ENCODE results near the gene DNAJC18.
"Not testable (repeated sequence)": the region's sequence is repeated elsewhere in the genome, so short reads cannot be mapped to it uniquely, and the experiment has no call there.

Gene DNAJC18

GRCh38 chr5:139391570-139392323 is 47.6 kb downstream of the DNAJC18 start:
- no peak overlapping the region for H3K4me3 ChIP-seq (ENCODE audit: low read length)
- H3K4me1 ChIP-seq (ENCODE audit: control insufficient read depth, insufficient read depth, low read length), result peaks cover 10% of the 10 kb centered on the region
- peaks cover 12% of the 10 kb centered on the region for H3K27me3 ChIP-seq (replicated peaks; ENCODE audit: control insufficient read depth, insufficient read depth, low read length)
- DNase-seq (ENCODE audit: low read depth), result no peak
- no peaks in the 10 kb centered on the region for H3K9me3 ChIP-seq (ENCODE audit: control insufficient read depth, low read length)
- H3K9ac ChIP-seq (ENCODE audit: low read length), result no peak overlapping the region
- H3K36me3 ChIP-seq (ENCODE audit: control insufficient read depth, insufficient read depth, low read length, severe bottlenecking), result no peaks in the 10 kb centered on the region

- Histone ChIP-seq H3K4me1 (ENCODE audit: control insufficient read depth, insufficient read depth, low read length) (peaks cover 11% of the 10 kb centered on the region), H3K4me3 (ENCODE audit: low read length) (no peak overlapping the region), H3K27me3 (replicated peaks; ENCODE audit: control insufficient read depth, insufficient read depth, low read length) (peaks cover 12% of the 10 kb centered on the region)
These were observed 48.4 kb downstream of the DNAJC18 start for GRCh38 chr5:139390639-139391569.

GRCh38 chr5:139389701-139390638 is 49.4 kb downstream of the DNAJC18 start, which contains the start of gene MZB1:
Gene MZB1 (minus strand): TSS chr5:139389913. CDS start chr5:139389856, 57 bp downstream.
- Histone ChIP-seq H3K36me3 (ENCODE audit: control insufficient read depth, insufficient read depth, low read length, severe bottlenecking) (no peaks in the 10 kb centered on the region), H3K4me1 (ENCODE audit: control insufficient read depth, insufficient read depth, low read length) (peaks cover 21% of the 10 kb centered on the region), H3K9me3 (ENCODE audit: control insufficient read depth, low read length) (no peaks in the 10 kb centered on the region), H3K4me3 (ENCODE audit: low read length) (no peak within 1 kb of the TSS), H3K27me3 (replicated peaks; ENCODE audit: control insufficient read depth, insufficient read depth, low read length) (peaks cover 12% of the 10 kb centered on the region), H3K9ac (ENCODE audit: low read length) (no peak within 1 kb of the TSS)
- DNase-seq (ENCODE audit: low read depth), result no peak

More at GRCh38 chr5:139390639-139391569, 48.4 kb downstream of the DNAJC18 start:
- no peaks in the 10 kb centered on the region for H3K36me3 ChIP-seq (ENCODE audit: control insufficient read depth, insufficient read depth, low read length, severe bottlenecking)
- no peaks in the 10 kb centered on the region for H3K9me3 ChIP-seq (ENCODE audit: control insufficient read depth, low read length)
- no peak for DNase-seq (ENCODE audit: low read depth)
- H3K9ac ChIP-seq (ENCODE audit: low read length), result no peak overlapping the region

GRCh38 chr5:139388198-139388821 is 51.0 kb downstream of the DNAJC18 start:
- peak; percentile 30 for DNase-seq (ENCODE audit: low read depth)
- Histone ChIP-seq H3K9ac (ENCODE audit: low read length) (no peak overlapping the region), H3K4me1 (ENCODE audit: control insufficient read depth, insufficient read depth, low read length) (peaks cover 37% of the 10 kb centered on the region), H3K9me3 (ENCODE audit: control insufficient read depth, low read length) (no peaks in the 10 kb centered on the region), H3K27me3 (replicated peaks; ENCODE audit: control insufficient read depth, insufficient read depth, low read length) (peaks cover 5% of the 10 kb centered on the region), H3K4me3 (ENCODE audit: low read length) (no peak overlapping the region), H3K36me3 (ENCODE audit: control insufficient read depth, insufficient read depth, low read length, severe bottlenecking) (no peaks in the 10 kb centered on the region)

- H3K36me3 ChIP-seq (ENCODE audit: control insufficient read depth, insufficient read depth, low read length, severe bottlenecking), result no peaks in the 10 kb centered on the region
- no peak for DNase-seq (ENCODE audit: low read depth)
- H3K4me1 ChIP-seq (ENCODE audit: control insufficient read depth, insufficient read depth, low read length), result peaks cover 37% of the 10 kb centered on the region
- H3K27me3 ChIP-seq (replicated peaks; ENCODE audit: control insufficient read depth, insufficient read depth, low read length), result no peaks in the 10 kb centered on the region
- no peaks in the 10 kb centered on the region for H3K9me3 ChIP-seq (ENCODE audit: control insufficient read depth, low read length)
- no peak overlapping the region for H3K9ac ChIP-seq (ENCODE audit: low read length)
- no peak overlapping the region for H3K4me3 ChIP-seq (ENCODE audit: low read length)
These were observed 51.6 kb downstream of the DNAJC18 start for GRCh38 chr5:139387611-139388197.

GRCh38 chr5:139386956-139387355 is 52.4 kb downstream of the DNAJC18 start:
- H3K36me3 ChIP-seq (ENCODE audit: control insufficient read depth, insufficient read depth, low read length, severe bottlenecking); H3K27me3 ChIP-seq (replicated peaks; ENCODE audit: control insufficient read depth, insufficient read depth, low read length); H3K9ac ChIP-seq (ENCODE audit: low read length); DNase-seq (ENCODE audit: low read depth); H3K4me3 ChIP-seq (ENCODE audit: low read length); H3K9me3 ChIP-seq (ENCODE audit: control insufficient read depth, low read length): not testable (repeated sequence)
- H3K4me1 ChIP-seq (ENCODE audit: control insufficient read depth, insufficient read depth, low read length), result peaks cover 39% of the 10 kb centered on the region

GRCh38 chr5:139386050-139386438 is 53.3 kb downstream of the DNAJC18 start:
- Histone ChIP-seq H3K9ac (ENCODE audit: low read length) (no peak overlapping the region), H3K36me3 (ENCODE audit: control insufficient read depth, insufficient read depth, low read length, severe bottlenecking) (no peaks in the 10 kb centered on the region), H3K27me3 (replicated peaks; ENCODE audit: control insufficient read depth, insufficient read depth, low read length) (no peaks in the 10 kb centered on the region), H3K9me3 (ENCODE audit: control insufficient read depth, low read length) (no peaks in the 10 kb centered on the region), H3K4me3 (ENCODE audit: low read length) (no peak overlapping the region), H3K4me1 (ENCODE audit: control insufficient read depth, insufficient read depth, low read length) (peaks cover 33% of the 10 kb centered on the region)
- DNase-seq (ENCODE audit: low read depth), result no peak

- peak; percentile 43 for DNase-seq (ENCODE audit: low read depth)
These were observed 54.0 kb downstream of the DNAJC18 start for GRCh38 chr5:139385061-139386049.

GRCh38 chr5:139384591-139385051 is 54.7 kb downstream of the DNAJC18 start:
- Histone ChIP-seq H3K36me3 (ENCODE audit: control insufficient read depth, insufficient read depth, low read length, severe bottlenecking) (no peaks in the 10 kb centered on the region), H3K4me1 (ENCODE audit: control insufficient read depth, insufficient read depth, low read length) (peaks cover 32% of the 10 kb centered on the region), H3K9me3 (ENCODE audit: control insufficient read depth, low read length) (no peaks in the 10 kb centered on the region), H3K27me3 (replicated peaks; ENCODE audit: control insufficient read depth, insufficient read depth, low read length) (no peaks in the 10 kb centered on the region), H3K4me3 (ENCODE audit: low read length) (peak overlapping the region; percentile 59), H3K9ac (ENCODE audit: low read length) (peak overlapping the region; percentile 58)
- no peak for DNase-seq (ENCODE audit: low read depth)

More at GRCh38 chr5:139385061-139386049, 54.0 kb downstream of the DNAJC18 start:
- Histone ChIP-seq H3K4me3 (ENCODE audit: low read length) (peak overlapping the region; percentile 59), H3K9me3 (ENCODE audit: control insufficient read depth, low read length) (no peaks in the 10 kb centered on the region), H3K36me3 (ENCODE audit: control insufficient read depth, insufficient read depth, low read length, severe bottlenecking) (no peaks in the 10 kb centered on the region), H3K9ac (ENCODE audit: low read length) (peak overlapping the region; percentile 58), H3K4me1 (ENCODE audit: control insufficient read depth, insufficient read depth, low read length) (peaks cover 32% of the 10 kb centered on the region), H3K27me3 (replicated peaks; ENCODE audit: control insufficient read depth, insufficient read depth, low read length) (no peaks in the 10 kb centered on the region)
